SU-DHL-6 (cell line): ENCODE data around the gene SCUBE1.

Experiments
- H2AFZ ChIP-seq: fragments of 200-600 bp; sonication (generic); 2 replicates; pipeline ENCODE4 v1.6.1; 2014; ENCODE audit warnings: low read depth, mild to moderate bottlenecking, moderate library complexity, mixed read lengths, antibody characterized with exemption, low read length; ENCODE audit not compliant: severe bottlenecking
- H3F3A ChIP-seq: fragments of 200-600 bp; shearing (Covaris generic); 2 replicates; pipeline ENCODE4 v1.6.0; 2016; ENCODE audit warnings: antibody characterized with exemption, mild to moderate bottlenecking; ENCODE audit not compliant: insufficient read depth
- H3K27ac ChIP-seq: fragments of 200-600 bp; sonication (generic); 2 replicates; pipeline ENCODE4 v1.5.1; 2016; ENCODE audit warnings: low read depth, mild to moderate bottlenecking, low read length, moderate library complexity, mixed read lengths
- H3K27me3 ChIP-seq: fragments of 200-600 bp; sonication (generic), shearing (Covaris generic); 2 replicates; pipeline ENCODE4 v1.6.0; 2014; ENCODE audit warnings: mild to moderate bottlenecking, low read length
- H3K36me3 ChIP-seq: fragments of 200-600 bp; sonication (generic); 2 replicates; pipeline ENCODE4 v1.6.1; 2014; ENCODE audit warnings: mild to moderate bottlenecking, low read length, mixed read lengths
- H3K4me2 ChIP-seq: fragments of 300-600, 200-600 bp; shearing (Covaris generic), sonication (generic); 2 replicates; pipeline ENCODE4 v1.6.0; 2014; ENCODE audit warnings: low read length, low read depth, mild to moderate bottlenecking; ENCODE audit not compliant: poor library complexity, severe bottlenecking
- H3K4me3 ChIP-seq: fragments of 200-600 bp; sonication (generic); 2 replicates; pipeline ENCODE4 v1.5.1; 2014; ENCODE audit warnings: antibody characterized with exemption, low read length, mild to moderate bottlenecking, mixed read lengths; ENCODE audit not compliant: insufficient read depth, poor library complexity, severe bottlenecking
- H3K79me2 ChIP-seq: fragments of 200-600 bp; sonication (generic); 2 replicates; pipeline ENCODE4 v1.6.1; 2014; ENCODE audit warnings: mild to moderate bottlenecking, low read length, moderate library complexity; ENCODE audit not compliant: insufficient read depth
- H3K9ac ChIP-seq: fragments of 200-600 bp; sonication (generic); 2 replicates; pipeline ENCODE4 v1.7.0; 2014; ENCODE audit warnings: mild to moderate bottlenecking, low read length
- H3K9me2 ChIP-seq: fragments of 200-600 bp; sonication (generic); replicated peaks from 2 replicates; pipeline ENCODE4 v1.6.1; 2014; ENCODE audit warnings: low read length; ENCODE audit not compliant: insufficient read depth
- H3K9me3 ChIP-seq: fragments of 200-600 bp; sonication (generic); 2 replicates; pipeline ENCODE4 v1.6.1; 2014; ENCODE audit warnings: low read length, mixed read lengths; ENCODE audit not compliant: insufficient read depth
- H4K20me1 ChIP-seq: fragments of 200-600 bp; sonication (generic); 2 replicates; pipeline ENCODE4 v1.6.1; 2014; ENCODE audit warnings: low read depth, mild to moderate bottlenecking, antibody characterized with exemption, low read length, moderate library complexity, mixed read lengths
- CTCF ChIP-seq: fragments of 200-600 bp; sonication (generic); IDR thresholded peaks from one replicate; pipeline ENCODE4 v1.5.1; 2017; ENCODE audit warnings: antibody characterized with exemption, mild to moderate bottlenecking, low read length, moderate library complexity; ENCODE audit not compliant: insufficient read depth, poor library complexity, severe bottlenecking
- EZH2phosphoT487 ChIP-seq: fragments of 200-600 bp; sonication (generic), shearing (Covaris generic); conservative IDR thresholded peaks from 2 replicates; pipeline ENCODE4 v1.6.1; 2018; ENCODE audit warnings: mild to moderate bottlenecking, antibody characterized with exemption, low read length, moderate library complexity, mixed read lengths

SCUBE1 gene

GRCh38 chr22:43370036-43370435, 26.9 kb upstream of the SCUBE1 start:
- no peaks in the 10 kb centered on the region for H3K9me3 ChIP-seq
- TF ChIP-seq EZH2phosphoT487 (no peak), CTCF (no peak)
- no peaks in the 10 kb centered on the region for H3K36me3 ChIP-seq
- no peak overlapping the region for H2AFZ ChIP-seq
- H4K20me1 ChIP-seq = no peaks in the 10 kb centered on the region
- peaks cover 2% of the 10 kb centered on the region; the same call in 1 of the 2 replicates for H3K27me3 ChIP-seq
- no peak overlapping the region for H3K9ac ChIP-seq
- H3K9me2 ChIP-seq = no peaks in the 10 kb centered on the region
- no peak overlapping the region for H3K4me2 ChIP-seq
- H3K4me3 ChIP-seq = no peak overlapping the region
- no peak overlapping the region for H3K27ac ChIP-seq
- H3K79me2 ChIP-seq = no peaks in the 10 kb centered on the region
- H3F3A ChIP-seq = no peaks in the 10 kb centered on the region

- no peak overlapping the region for H3K27ac ChIP-seq
- no peak for TF ChIP-seq CTCF
- no peak for TF ChIP-seq EZH2phosphoT487
- H3F3A ChIP-seq = no peaks in the 10 kb centered on the region
- no peaks in the 10 kb centered on the region for H3K79me2 ChIP-seq
- H3K9me2 ChIP-seq = no peaks in the 10 kb centered on the region
- H3K36me3 ChIP-seq = no peaks in the 10 kb centered on the region
- H4K20me1 ChIP-seq = no peaks in the 10 kb centered on the region
- no peak overlapping the region for H3K4me3 ChIP-seq
- no peaks in the 10 kb centered on the region for H3K27me3 ChIP-seq
- no peak overlapping the region for H3K4me2 ChIP-seq
- no peak overlapping the region for H2AFZ ChIP-seq
- no peaks in the 10 kb centered on the region for H3K9me3 ChIP-seq
- H3K9ac ChIP-seq = no peak overlapping the region
These were observed 22.7 kb upstream of the SCUBE1 start for GRCh38 chr22:43365715-43366440.

GRCh38 chr22:43364169-43364435, 20.9 kb upstream of the SCUBE1 start:
- TF ChIP-seq CTCF (no peak), EZH2phosphoT487 (no peak)
- Histone ChIP-seq H3K79me2 (no peaks in the 10 kb centered on the region), H4K20me1 (no peaks in the 10 kb centered on the region), H2AFZ (no peak overlapping the region), H3K4me3 (no peak overlapping the region), H3K27me3 (no peaks in the 10 kb centered on the region), H3K9me2 (no peaks in the 10 kb centered on the region), H3K36me3 (no peaks in the 10 kb centered on the region), H3K9ac (no peak overlapping the region), H3K27ac (no peak overlapping the region), H3F3A (no peaks in the 10 kb centered on the region), H3K9me3 (no peaks in the 10 kb centered on the region), H3K4me2 (no peak overlapping the region)
